Caco-2 (cell line): ENCODE data around the gene CARHSP1. TPM values are rescaled to one million over a fixed set of nuclear protein-coding genes. Genes with fewer than 3 reads are reported as not detected.
A peak's percentile ranks its signal among the peaks of the same experiment; 100 is the strongest.

ENCODE experiments used
- BruUV-seq: library from RNA; stranded (reverse); fragments of 400-500 nt; replicated peaks from 2 replicates; lab custom pipeline; 2021; lab: Mats Ljungman, UMichigan
- CTCF ChIA-PET: fragments of 300-600 bp; sonication (Branson Sonifier 250); formaldehyde crosslinking; loops from one replicate; lab custom pipeline; 2022; ENCODE audit warnings: antibody characterized with exemption; lab: Charles Lee
- POLR2A ChIA-PET: fragments of 300-600 bp; sonication (Branson Sonifier 250); formaldehyde crosslinking; loops from one replicate; lab custom pipeline; 2022; ENCODE audit warnings: antibody characterized with exemption; lab: Charles Lee
- DNase-seq, 2 experiments: peaks; one replicate each; pipeline versions ENCODE4 v3.0.0 to v3.0.0-alpha.2; 2020 to 2022
- H3K27me3 ChIP-seq: replicated peaks from 2 replicates; pipeline ENCODE4 v1.6.0; 2011; ENCODE audit warnings: low read length; ENCODE audit not compliant: control insufficient read depth, insufficient read depth
- H3K36me3 ChIP-seq: 2 replicates; pipeline ENCODE4 v1.5.1; 2011; ENCODE audit warnings: low read length; ENCODE audit not compliant: control insufficient read depth, insufficient read depth
- H3K4me1 ChIP-seq: fragments of 250-450 bp; sonication (Bioruptor Pico); 2 replicates; pipeline ENCODE4 v1.5.1; 2020; ENCODE audit warnings: mild to moderate bottlenecking
- H3K4me3 ChIP-seq: 2 replicates; pipeline ENCODE4 v1.5.1; 2011; ENCODE audit warnings: low read depth, mild to moderate bottlenecking, control low read depth, low read length
- H3K9me3 ChIP-seq: fragments of 250-450 bp; sonication (Bioruptor Pico); 2 replicates; pipeline ENCODE4 v1.5.1; 2020; ENCODE audit warnings: mild to moderate bottlenecking, moderate library complexity
- H3K27ac Mint-ChIP-seq: one replicate; pipeline ENCODE4 v1.8.0; 2022; ENCODE audit warnings: mixed read lengths; ENCODE audit not compliant: unreplicated experiment
- H3K27me3 Mint-ChIP-seq: one replicate; pipeline ENCODE4 v1.8.0; 2022; ENCODE audit warnings: mixed read lengths; ENCODE audit not compliant: insufficient read depth, unreplicated experiment
- H3K36me3 Mint-ChIP-seq: one replicate; pipeline ENCODE4 v1.8.0; 2022; ENCODE audit warnings: mild to moderate bottlenecking, mixed read lengths; ENCODE audit not compliant: insufficient read depth, unreplicated experiment
- H3K4me1 Mint-ChIP-seq: one replicate; pipeline ENCODE4 v1.8.0; 2022; ENCODE audit warnings: low read depth, mixed read lengths; ENCODE audit not compliant: unreplicated experiment
- H3K4me3 Mint-ChIP-seq: one replicate; pipeline ENCODE4 v1.8.0; 2022; ENCODE audit warnings: mild to moderate bottlenecking, moderate library complexity, mixed read lengths; ENCODE audit not compliant: unreplicated experiment
- H3K9me3 Mint-ChIP-seq: one replicate; pipeline ENCODE4 v1.8.0; 2022; ENCODE audit warnings: mixed read lengths; ENCODE audit not compliant: unreplicated experiment
- intact Hi-C: fragments of 100-400 bp; cut with micrococcal nuclease; formaldehyde crosslinking; loops from one replicate; pipeline ENCODE4 v1.10.0; 2022; ENCODE audit not compliant: unreplicated experiment
- total RNA-seq: library from RNA; stranded (reverse); gene quantifications from 2 replicates; pipeline ENCODE4 v1.2.3, GENCODE V29; 2022
- TF ChIP-seq, protein P1 (sequence below), 2 experiments: fragments of 200-600 bp in 1 of 2; IDR thresholded peaks; 1 replicate in 1 of 2; 2 replicates in 1 of 2; pipeline versions ENCODE4 v1.5.1 to v1.8.0; 2011 to 2022; ENCODE audit warnings: antibody characterized with exemption in 1 of 2, control low read depth in 1 of 2, inconsistent platforms in 1 of 2, low read depth in 1 of 2, low read length in 1 of 2, mild to moderate bottlenecking in 1 of 2, moderate library complexity in 1 of 2; ENCODE audit not compliant: insufficient read depth in 1 of 2, severe bottlenecking in 1 of 2, unreplicated experiment in 1 of 2

CARHSP1 gene
- total RNA-seq, 1 experiment from 2014 or later: 103 TPM

DNA sequence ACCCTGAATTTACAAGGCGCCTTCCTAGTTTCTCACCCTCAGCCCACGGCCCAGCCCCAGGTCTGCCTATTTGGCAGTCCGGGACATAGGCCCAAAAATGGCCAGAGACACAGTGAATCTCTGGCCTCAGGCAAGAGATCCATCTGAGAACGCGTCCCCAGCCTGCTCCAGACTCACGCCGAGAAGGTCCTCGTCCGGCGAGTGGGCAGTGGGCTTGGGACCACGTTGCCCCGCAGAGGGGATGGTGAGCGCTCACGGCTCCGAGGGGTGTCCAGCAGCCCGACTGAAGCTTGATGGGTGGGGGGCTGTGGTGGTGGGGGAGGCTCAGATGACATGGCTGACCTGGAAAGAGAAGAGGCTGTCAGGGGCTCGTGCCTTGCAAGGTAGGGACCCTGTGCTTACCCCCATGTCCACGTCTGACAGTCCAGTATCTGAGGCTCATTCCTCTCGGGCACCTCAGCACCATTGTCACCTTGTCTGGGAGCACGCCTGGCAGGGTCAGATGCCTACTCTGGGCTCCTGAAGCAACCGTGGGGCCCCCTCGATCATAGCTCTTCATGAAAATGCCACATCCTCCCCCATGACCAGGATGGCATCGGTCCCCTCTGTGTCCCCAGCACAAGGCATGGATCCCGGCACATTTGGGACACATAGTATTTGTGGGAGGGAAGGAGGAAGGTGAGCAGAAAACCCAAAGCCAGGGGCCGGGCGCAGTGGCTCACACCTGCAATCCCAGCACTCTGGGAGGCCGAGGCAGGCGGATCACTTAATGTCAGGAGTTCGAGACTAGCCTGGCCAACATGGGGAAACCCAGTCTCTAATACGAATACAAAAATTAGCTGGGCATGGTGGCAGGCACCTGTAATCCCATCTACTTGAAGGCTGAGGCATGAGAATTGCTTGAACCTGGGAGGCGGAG, 9.6 kb downstream of the CARHSP1 start:
- CTCF ChIA-PET: no interaction called here
- H3K4me3 Mint-ChIP-seq: peak overlapping the region; percentile 53
- no peaks in the 10 kb centered on the region for H3K27me3 Mint-ChIP-seq
- H3K36me3 Mint-ChIP-seq: peaks cover 96% of the 10 kb centered on the region
- peak overlapping the region; percentile 85 for H3K27ac Mint-ChIP-seq
- H3K4me1 ChIP-seq: peaks cover 42% of the 10 kb centered on the region
- TF ChIP-seq, protein P1, sequence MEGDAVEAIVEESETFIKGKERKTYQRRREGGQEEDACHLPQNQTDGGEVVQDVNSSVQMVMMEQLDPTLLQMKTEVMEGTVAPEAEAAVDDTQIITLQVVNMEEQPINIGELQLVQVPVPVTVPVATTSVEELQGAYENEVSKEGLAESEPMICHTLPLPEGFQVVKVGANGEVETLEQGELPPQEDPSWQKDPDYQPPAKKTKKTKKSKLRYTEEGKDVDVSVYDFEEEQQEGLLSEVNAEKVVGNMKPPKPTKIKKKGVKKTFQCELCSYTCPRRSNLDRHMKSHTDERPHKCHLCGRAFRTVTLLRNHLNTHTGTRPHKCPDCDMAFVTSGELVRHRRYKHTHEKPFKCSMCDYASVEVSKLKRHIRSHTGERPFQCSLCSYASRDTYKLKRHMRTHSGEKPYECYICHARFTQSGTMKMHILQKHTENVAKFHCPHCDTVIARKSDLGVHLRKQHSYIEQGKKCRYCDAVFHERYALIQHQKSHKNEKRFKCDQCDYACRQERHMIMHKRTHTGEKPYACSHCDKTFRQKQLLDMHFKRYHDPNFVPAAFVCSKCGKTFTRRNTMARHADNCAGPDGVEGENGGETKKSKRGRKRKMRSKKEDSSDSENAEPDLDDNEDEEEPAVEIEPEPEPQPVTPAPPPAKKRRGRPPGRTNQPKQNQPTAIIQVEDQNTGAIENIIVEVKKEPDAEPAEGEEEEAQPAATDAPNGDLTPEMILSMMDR (IDR thresholded peaks at IDR 0.05; ENCODE audit: insufficient read depth in 1 of 2, low read depth in 1 of 2, low read length in 1 of 2, severe bottlenecking in 1 of 2, unreplicated experiment in 1 of 2): no peak
- POLR2A ChIA-PET: interaction anchor here (0.6 to 1.4 kb wide), 2 partner anchors 9 to 10 kb away, joined by 4 to 13 read pairs; partner anchors contain the start of gene CARHSP1
- no peaks in the 10 kb centered on the region for H3K27me3 ChIP-seq
- 0 out of 2 replicates have a peak, but pooled peaks cover 3% of the 10 kb centered on the region for H3K36me3 ChIP-seq
- no peak overlapping the region for H3K4me3 ChIP-seq
- H3K9me3 Mint-ChIP-seq: no peaks in the 10 kb centered on the region
- no TSS peak for BruUV-seq
- no peak for DNase-seq
- peaks cover 13% of the 10 kb centered on the region for H3K4me1 Mint-ChIP-seq
- intact Hi-C loops: no loop called here
- no peaks in the 10 kb centered on the region for H3K9me3 ChIP-seq

DNA sequence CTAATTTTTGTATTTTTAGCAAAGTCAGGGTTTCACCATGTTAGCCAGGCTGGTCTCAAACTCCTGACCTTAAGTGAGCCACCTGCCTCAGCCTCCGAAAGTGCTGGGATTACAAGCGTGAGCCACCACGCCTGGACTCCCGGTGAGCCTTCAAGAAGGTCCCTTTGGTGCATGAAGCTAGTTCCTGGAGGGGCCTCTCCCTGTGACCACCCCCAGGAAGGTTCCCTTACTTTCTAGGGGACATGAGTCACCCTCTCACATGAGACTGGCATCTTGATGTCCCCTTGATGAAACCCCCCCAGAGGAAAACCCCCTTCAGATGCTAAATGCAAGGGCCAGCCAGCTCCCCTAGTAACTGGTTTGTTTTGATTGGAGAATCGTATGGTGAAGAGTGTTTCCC, 12.8 kb downstream of the CARHSP1 start:
- H3K27me3 ChIP-seq: no peaks in the 10 kb centered on the region
- TF ChIP-seq, protein P1 (IDR thresholded peaks at IDR 0.05; ENCODE audit: insufficient read depth in 1 of 2, low read depth in 1 of 2, low read length in 1 of 2, severe bottlenecking in 1 of 2, unreplicated experiment in 1 of 2): no peak
- H3K27ac Mint-ChIP-seq: peak overlapping the region; percentile 22
- no peak overlapping the region for H3K4me3 ChIP-seq
- H3K9me3 ChIP-seq: no peaks in the 10 kb centered on the region
- ChIA-PET POLR2A (no interaction called here), CTCF (no interaction called here)
- H3K4me1 Mint-ChIP-seq: peaks cover 7% of the 10 kb centered on the region
- peaks cover 97% of the 10 kb centered on the region for H3K36me3 Mint-ChIP-seq
- DNase-seq: no peak
- BruUV-seq: no TSS peak
- H3K9me3 Mint-ChIP-seq: no peaks in the 10 kb centered on the region
- peaks cover 12% of the 10 kb centered on the region for H3K4me1 ChIP-seq
- peaks cover 6% of the 10 kb centered on the region; the same call in 1 of the 2 replicates for H3K36me3 ChIP-seq
- no peaks in the 10 kb centered on the region for H3K27me3 Mint-ChIP-seq
- intact Hi-C loops: no loop called here
- H3K4me3 Mint-ChIP-seq: no peak overlapping the region

- TF ChIP-seq, protein P1 (IDR thresholded peaks at IDR 0.05; ENCODE audit: insufficient read depth in 1 of 2, low read depth in 1 of 2, low read length in 1 of 2, severe bottlenecking in 1 of 2, unreplicated experiment in 1 of 2): peak in 1 of 2 experiments; percentile 9
- no peaks in the 10 kb centered on the region for H3K27me3 Mint-ChIP-seq
- Histone ChIP-seq H3K4me1 (peaks cover 6% of the 10 kb centered on the region), H3K27me3 (no peaks in the 10 kb centered on the region), H3K9me3 (no peaks in the 10 kb centered on the region), H3K36me3 (peaks cover 9% of the 10 kb centered on the region; the same call in 1 of the 2 replicates), H3K4me3 (no peak overlapping the region)
- ChIA-PET CTCF (no interaction called here), POLR2A (interaction anchor here (1.1 kb wide), 1 partner anchor 14 kb away, joined by 4 read pairs; the partner anchor contains the start of gene CARHSP1)
- intact Hi-C loops: no loop called here
- no peaks in the 10 kb centered on the region for H3K9me3 Mint-ChIP-seq
- H3K27ac Mint-ChIP-seq: peak overlapping the region; percentile 59
- no peak overlapping the region for H3K4me3 Mint-ChIP-seq
- DNase-seq: no peak
- no TSS peak for BruUV-seq
- H3K36me3 Mint-ChIP-seq: peaks cover 98% of the 10 kb centered on the region
- H3K4me1 Mint-ChIP-seq: peaks cover 7% of the 10 kb centered on the region
These were observed 13.6 kb downstream of the CARHSP1 start for GRCh38 chr16:8855051-8855786.
